Esophagus squamous epithelium (tissue), 4 donors: ENCODE measurements around the gene KRTAP19-3.

Source experiments
- CTCF ChIP-seq, 6 experiments: fragments of 450-650 bp in 4 of 6; fragments of 200-600 bp in 2 of 6; sonication (generic) in 2 of 6; IDR thresholded peaks; one replicate each; pipeline ENCODE4 v1.5.1; 2016 to 2019; ENCODE audit warnings: antibody characterized with exemption in 6 of 6, mild to moderate bottlenecking in 4 of 6, moderate library complexity in 4 of 6
- POLR2A ChIP-seq, 4 donors: fragments of 450-650 bp; IDR thresholded peaks; one replicate each; pipeline ENCODE4 v1.6.1; 2017; ENCODE audit warnings: antibody characterized with exemption in 4 of 4, mild to moderate bottlenecking in 4 of 4, moderate library complexity in 3 of 4

- no peak for TF ChIP-seq CTCF (IDR thresholded peaks at IDR 0.05)
- no peak for TF ChIP-seq POLR2A (IDR thresholded peaks at IDR 0.05)
Observed at GRCh38 chr21:30448514-30448913, 43.3 kb downstream of the KRTAP19-3 start.
